ENCODE measurements around the gene EDC3.

DNA sequence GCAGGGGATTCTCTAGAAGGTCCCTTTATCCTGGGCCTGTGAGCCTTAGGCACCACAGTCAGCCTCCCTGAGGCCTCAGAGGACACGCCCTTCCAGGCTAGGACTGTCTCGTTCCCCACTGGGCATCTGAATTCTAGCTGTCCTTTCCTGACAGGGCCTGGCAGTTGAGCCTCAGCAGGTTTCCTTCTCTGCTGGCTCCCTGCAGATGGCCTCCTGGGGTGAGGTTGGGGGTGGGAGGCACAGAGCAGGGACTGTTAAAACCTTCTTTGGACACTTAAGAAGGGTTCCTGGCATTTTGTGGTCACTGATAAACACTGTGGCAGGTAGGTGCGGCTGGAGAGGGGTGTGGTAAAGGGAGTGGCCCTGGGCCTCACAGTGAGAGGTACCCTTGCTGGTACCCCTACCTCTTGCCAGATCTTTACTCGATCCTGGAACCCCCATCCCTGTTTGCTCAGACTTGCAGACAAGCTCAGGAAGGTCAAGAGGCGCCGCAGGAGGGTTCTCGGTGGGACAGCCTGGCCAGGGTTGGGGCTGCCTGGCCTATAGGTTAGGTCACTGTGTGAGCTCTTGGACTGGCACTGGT, 71.7 kb downstream of the EDC3 start:
- TF ChIP-seq POLR2A (IDR thresholded peaks at IDR 0.05; ENCODE audit: borderline replicate concordance, extremely low read depth, insufficient read depth, insufficient read length) (no peak), JUND (IDR thresholded peaks at IDR 0.05) (no peak), FOSL1 (IDR thresholded peaks at IDR 0.05; ENCODE audit: low read depth) (no peak), ZNF274 (IDR thresholded peaks at IDR 0.05; ENCODE audit: low read depth, low read length) (no peak)
- TF ChIP-seq, protein P1, sequence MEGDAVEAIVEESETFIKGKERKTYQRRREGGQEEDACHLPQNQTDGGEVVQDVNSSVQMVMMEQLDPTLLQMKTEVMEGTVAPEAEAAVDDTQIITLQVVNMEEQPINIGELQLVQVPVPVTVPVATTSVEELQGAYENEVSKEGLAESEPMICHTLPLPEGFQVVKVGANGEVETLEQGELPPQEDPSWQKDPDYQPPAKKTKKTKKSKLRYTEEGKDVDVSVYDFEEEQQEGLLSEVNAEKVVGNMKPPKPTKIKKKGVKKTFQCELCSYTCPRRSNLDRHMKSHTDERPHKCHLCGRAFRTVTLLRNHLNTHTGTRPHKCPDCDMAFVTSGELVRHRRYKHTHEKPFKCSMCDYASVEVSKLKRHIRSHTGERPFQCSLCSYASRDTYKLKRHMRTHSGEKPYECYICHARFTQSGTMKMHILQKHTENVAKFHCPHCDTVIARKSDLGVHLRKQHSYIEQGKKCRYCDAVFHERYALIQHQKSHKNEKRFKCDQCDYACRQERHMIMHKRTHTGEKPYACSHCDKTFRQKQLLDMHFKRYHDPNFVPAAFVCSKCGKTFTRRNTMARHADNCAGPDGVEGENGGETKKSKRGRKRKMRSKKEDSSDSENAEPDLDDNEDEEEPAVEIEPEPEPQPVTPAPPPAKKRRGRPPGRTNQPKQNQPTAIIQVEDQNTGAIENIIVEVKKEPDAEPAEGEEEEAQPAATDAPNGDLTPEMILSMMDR (IDR thresholded peaks at IDR 0.05 in 2 of 3, conservative IDR thresholded peaks at IDR 0.05 in 1 of 3; ENCODE audit: borderline replicate concordance in 1 of 3, insufficient read depth in 1 of 3, low read depth in 2 of 3, low read length in 2 of 3) = no peak
